Measurements from ENCODE around the gene DNAJC30. TPM values are rescaled to one million over a fixed set of nuclear protein-coding genes. Genes with fewer than 3 reads are reported as not detected.
"Not testable (repeated sequence)": the region's sequence is repeated elsewhere in the genome, so short reads cannot be mapped to it uniquely, and the experiment has no call there.

DNAJC30 gene
- total RNA-seq, 2 experiments from 2014 or later = 5.9 to 13.7 TPM

DNA sequence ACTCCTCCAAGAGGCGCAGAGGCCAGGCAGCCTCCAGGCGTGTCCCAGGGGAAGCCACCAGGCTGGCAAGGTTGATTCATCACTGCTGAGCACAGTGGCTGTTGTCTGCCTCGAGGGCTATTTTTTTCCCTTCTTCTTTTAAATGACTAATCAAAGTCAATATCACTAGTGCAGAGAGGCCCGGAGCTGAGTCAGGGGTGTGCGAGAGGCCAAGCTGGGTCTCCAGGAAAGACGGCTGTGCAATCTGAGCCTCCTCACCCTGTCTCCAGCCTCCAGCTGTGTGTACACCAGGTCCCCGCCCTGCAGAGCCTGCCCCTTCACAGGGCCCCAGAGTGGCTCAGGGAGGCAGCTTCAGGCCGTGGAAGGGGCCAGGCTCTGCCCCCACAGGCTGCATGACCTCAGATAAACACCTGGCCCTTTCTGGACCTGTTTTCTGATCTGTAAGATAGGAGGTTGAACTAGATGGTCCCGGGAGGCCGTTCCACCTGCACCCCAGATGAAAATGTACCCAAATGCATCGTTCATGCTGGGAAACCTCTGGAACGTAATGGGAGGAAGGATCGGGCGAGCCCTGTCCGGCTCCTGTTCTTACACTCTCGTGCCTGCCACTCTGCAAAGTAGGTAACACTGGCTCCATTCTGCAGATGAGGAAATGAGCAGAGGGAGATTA lies 32.5 kb upstream of the DNAJC30 start:
- CTCF ChIA-PET (ENCODE audit: unreplicated experiment) = no interaction called here
- DNase-seq (ENCODE audit: low spot score) = peak; percentile 54
- peak overlapping the region; percentile 9; the same call in 1 of the 2 replicates for H3K4me2 ChIP-seq (ENCODE audit: low read length)
- peaks cover 28% of the 10 kb centered on the region for H3K4me1 ChIP-seq (ENCODE audit: insufficient read depth, low read length, poor library complexity, severe bottlenecking)
- H3K9me2 ChIP-seq (ENCODE audit: insufficient read depth, low read length) = no peaks in the 10 kb centered on the region
- no peaks in the 10 kb centered on the region for H3K36me3 ChIP-seq (ENCODE audit: insufficient read depth, low read length)
- no peaks in the 10 kb centered on the region for H4K20me1 ChIP-seq (ENCODE audit: insufficient read depth, low read length)
- TF ChIP-seq EZH2phosphoT487 (IDR thresholded peaks at IDR 0.05; ENCODE audit: borderline replicate concordance, low read depth, low read length) = no peak
- TF ChIP-seq, protein P1, sequence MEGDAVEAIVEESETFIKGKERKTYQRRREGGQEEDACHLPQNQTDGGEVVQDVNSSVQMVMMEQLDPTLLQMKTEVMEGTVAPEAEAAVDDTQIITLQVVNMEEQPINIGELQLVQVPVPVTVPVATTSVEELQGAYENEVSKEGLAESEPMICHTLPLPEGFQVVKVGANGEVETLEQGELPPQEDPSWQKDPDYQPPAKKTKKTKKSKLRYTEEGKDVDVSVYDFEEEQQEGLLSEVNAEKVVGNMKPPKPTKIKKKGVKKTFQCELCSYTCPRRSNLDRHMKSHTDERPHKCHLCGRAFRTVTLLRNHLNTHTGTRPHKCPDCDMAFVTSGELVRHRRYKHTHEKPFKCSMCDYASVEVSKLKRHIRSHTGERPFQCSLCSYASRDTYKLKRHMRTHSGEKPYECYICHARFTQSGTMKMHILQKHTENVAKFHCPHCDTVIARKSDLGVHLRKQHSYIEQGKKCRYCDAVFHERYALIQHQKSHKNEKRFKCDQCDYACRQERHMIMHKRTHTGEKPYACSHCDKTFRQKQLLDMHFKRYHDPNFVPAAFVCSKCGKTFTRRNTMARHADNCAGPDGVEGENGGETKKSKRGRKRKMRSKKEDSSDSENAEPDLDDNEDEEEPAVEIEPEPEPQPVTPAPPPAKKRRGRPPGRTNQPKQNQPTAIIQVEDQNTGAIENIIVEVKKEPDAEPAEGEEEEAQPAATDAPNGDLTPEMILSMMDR (conservative IDR thresholded peaks at IDR 0.05; ENCODE audit: low read length) = no peak
- no peaks in the 10 kb centered on the region for H3K9me3 ChIP-seq (ENCODE audit: low read length)
- no peak overlapping the region for H3K4me3 ChIP-seq (ENCODE audit: low read depth, low read length, poor library complexity, severe bottlenecking)
- BruUV-seq (replicated peaks) = no TSS peak
- intact Hi-C loops (cut with micrococcal nuclease; ENCODE audit: unreplicated experiment) = no loop called here
- POLR2A ChIA-PET = no interaction called here
- H2AFZ ChIP-seq (ENCODE audit: low read length) = no peak overlapping the region
- no peak overlapping the region for H3K27ac ChIP-seq (ENCODE audit: low read depth, low read length, poor library complexity, severe bottlenecking)
- no peaks in the 10 kb centered on the region for H3K79me2 ChIP-seq (ENCODE audit: insufficient read depth, low read depth, low read length)

DNA sequence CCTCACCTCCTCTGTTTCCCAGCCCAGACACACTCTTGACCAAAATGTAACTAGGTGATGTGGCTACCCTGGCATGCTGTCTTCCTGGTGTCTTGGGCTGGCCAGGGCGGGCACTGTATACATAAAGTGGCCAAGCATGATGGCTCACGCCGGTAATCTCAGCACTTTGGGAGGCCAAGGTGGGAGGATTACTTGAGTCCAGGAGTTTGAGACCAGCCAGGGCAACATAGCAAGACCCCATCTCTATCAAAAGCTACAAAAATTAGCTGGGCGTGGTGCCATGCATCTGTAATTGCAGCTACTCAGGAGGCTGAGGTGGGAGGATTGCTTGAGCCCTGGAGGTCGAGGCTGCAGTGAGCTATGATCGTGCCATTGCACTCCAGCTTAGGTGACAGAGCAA lies 30.1 kb upstream of the DNAJC30 start:
- intact Hi-C loops (cut with micrococcal nuclease; ENCODE audit: unreplicated experiment); CTCF ChIA-PET (ENCODE audit: unreplicated experiment); H2AFZ ChIP-seq (ENCODE audit: low read length); H3K9me2 ChIP-seq (ENCODE audit: insufficient read depth, low read length); H3K27ac ChIP-seq (ENCODE audit: low read depth, low read length, poor library complexity, severe bottlenecking); H3K79me2 ChIP-seq (ENCODE audit: insufficient read depth, low read depth, low read length); H3K36me3 ChIP-seq (ENCODE audit: insufficient read depth, low read length); H3K9me3 ChIP-seq (ENCODE audit: low read length); DNase-seq (ENCODE audit: low spot score); BruUV-seq (replicated peaks); H4K20me1 ChIP-seq (ENCODE audit: insufficient read depth, low read length); H3K4me2 ChIP-seq (ENCODE audit: low read length); H3K4me3 ChIP-seq (ENCODE audit: low read depth, low read length, poor library complexity, severe bottlenecking): not testable (repeated sequence)
- peaks cover 20% of the 10 kb centered on the region for H3K4me1 ChIP-seq (ENCODE audit: insufficient read depth, low read length, poor library complexity, severe bottlenecking)
- POLR2A ChIA-PET = interaction anchor here (0.6 to 0.7 kb wide), 3 partner anchors 19 to 248 kb away, joined by 3 read pairs; no protein-coding TSS in a partner anchor

DNA sequence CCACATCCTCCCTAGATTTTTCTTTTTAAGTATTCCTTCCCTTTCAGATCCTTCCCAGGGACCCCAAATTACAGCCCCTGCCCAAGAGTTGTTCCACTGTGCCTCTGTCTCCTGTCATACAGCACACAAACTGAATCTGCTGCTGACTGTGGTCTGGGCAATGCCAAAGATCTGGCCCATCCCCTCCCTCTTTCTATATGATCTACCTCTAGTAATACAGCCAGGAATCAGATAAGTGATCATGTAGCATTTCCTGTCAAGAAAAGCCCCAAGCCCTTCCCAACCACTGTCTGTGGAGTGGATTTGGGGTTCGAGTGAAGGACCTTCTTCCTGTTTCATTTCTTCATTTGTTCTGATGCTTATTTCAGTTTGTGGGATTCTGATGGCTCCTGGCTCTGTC lies 29.5 kb upstream of the DNAJC30 start:
- no peaks in the 10 kb centered on the region for H3K9me3 ChIP-seq (ENCODE audit: low read length)
- no peaks in the 10 kb centered on the region for H3K9me2 ChIP-seq (ENCODE audit: insufficient read depth, low read length)
- H3K36me3 ChIP-seq (ENCODE audit: insufficient read depth, low read length) = no peaks in the 10 kb centered on the region
- no peaks in the 10 kb centered on the region for H4K20me1 ChIP-seq (ENCODE audit: insufficient read depth, low read length)
- CTCF ChIA-PET (ENCODE audit: unreplicated experiment) = no interaction called here
- no peak overlapping the region for H3K4me3 ChIP-seq (ENCODE audit: low read depth, low read length, poor library complexity, severe bottlenecking)
- TF ChIP-seq, protein P1 (conservative IDR thresholded peaks at IDR 0.05; ENCODE audit: low read length) = no peak
- no peak for TF ChIP-seq EZH2phosphoT487 (IDR thresholded peaks at IDR 0.05; ENCODE audit: borderline replicate concordance, low read depth, low read length)
- H2AFZ ChIP-seq (ENCODE audit: low read length) = no peak overlapping the region
- no TSS peak for BruUV-seq (replicated peaks)
- no peak overlapping the region for H3K4me2 ChIP-seq (ENCODE audit: low read length)
- POLR2A ChIA-PET = interaction anchor here (0.6 kb wide), 1 partner anchor 28 kb away, joined by 3 read pairs; no protein-coding TSS in a partner anchor
- H3K27ac ChIP-seq (ENCODE audit: low read depth, low read length, poor library complexity, severe bottlenecking) = no peak overlapping the region
- no peaks in the 10 kb centered on the region for H3K79me2 ChIP-seq (ENCODE audit: insufficient read depth, low read depth, low read length)
- peaks cover 14% of the 10 kb centered on the region for H3K4me1 ChIP-seq (ENCODE audit: insufficient read depth, low read length, poor library complexity, severe bottlenecking)
- intact Hi-C loops (cut with micrococcal nuclease; ENCODE audit: unreplicated experiment) = no loop called here
- no peak for DNase-seq (ENCODE audit: low spot score)
